Hepatocyte (in vitro differentiated cells): ENCODE data around the gene APRT.

ENCODE experiments used
- CTCF ChIP-seq: fragments of 200-600 bp; sonication (generic); IDR thresholded peaks from 2 replicates; pipeline ENCODE4 v1.5.1; 2016; ENCODE audit warnings: antibody characterized with exemption, mild to moderate bottlenecking; ENCODE audit not compliant: poor library complexity
- EZH2 ChIP-seq: fragments of 200-600 bp; sonication (generic); IDR thresholded peaks from 2 replicates; pipeline ENCODE4 v1.6.1; 2016; ENCODE audit warnings: antibody characterized with exemption, mild to moderate bottlenecking, borderline replicate concordance
- EZH2phosphoT487 ChIP-seq: fragments of 200-600 bp; sonication (generic); IDR thresholded peaks from one replicate; pipeline ENCODE4 v1.6.1; 2018; ENCODE audit warnings: antibody characterized with exemption, mild to moderate bottlenecking, low read depth, moderate library complexity; ENCODE audit not compliant: unreplicated experiment, severe bottlenecking

GRCh38 chr16:88805887-88806393 lies 5.8 kb downstream of the APRT start:
- TF ChIP-seq CTCF (no peak), EZH2phosphoT487 (no peak), EZH2 (no peak)
